GM13976 (cell line): Measurements from ENCODE around the gene CCNI2.
"Not testable (repeated sequence)": the region's sequence is repeated elsewhere in the genome, so short reads cannot be mapped to it uniquely, and the experiment has no call there.

Experiments
- DNase-seq: peaks from one replicate; pipeline ENCODE4 v3.0.0; 2012; ENCODE audit warnings: low spot score
- CTCF ChIP-seq: IDR thresholded peaks from 2 replicates; pipeline ENCODE4 v1.5.1; 2012; ENCODE audit warnings: borderline replicate concordance, mild to moderate bottlenecking; ENCODE audit not compliant: insufficient read depth; ENCODE audit errors: extremely low read depth, missing control alignments, control extremely low read depth
- in situ Hi-C: fragments of 300-500 bp; cut with MboI; formaldehyde crosslinking; loops from one replicate; pipeline ENCODE4 v1.12.0; 2022; ENCODE audit warnings: low sequenced_read_pairs, mixed read lengths, inconsistent platforms; ENCODE audit not compliant: unreplicated experiment

The CCNI2 gene

GRCh38 chr5:132799392-132799791, 52.2 kb downstream of the CCNI2 start:
- no peak for DNase-seq
- no peak for TF ChIP-seq CTCF
- in situ Hi-C loops = no loop called here

GRCh38 chr5:132800545-132800944, 53.3 kb downstream of the CCNI2 start:
- no peak for DNase-seq
- in situ Hi-C loops = no loop called here
- TF ChIP-seq CTCF = no peak

GRCh38 chr5:132802044-132802684, 54.9 kb downstream of the CCNI2 start:
- DNase-seq = no peak
- no peak for TF ChIP-seq CTCF
- in situ Hi-C loops = no loop called here

GRCh38 chr5:132802685-132803066, 55.5 kb downstream of the CCNI2 start:
- in situ Hi-C loops = not testable (repeated sequence)

More at GRCh38 chr5:132802685-132803066, 55.5 kb downstream of the CCNI2 start:
- DNase-seq = not testable (repeated sequence)
